GM18868 (cell line): ENCODE data around the gene ELP5.

Source experiments
- ATAC-seq: cut with Tn5 transposase; IDR thresholded peaks from one replicate; pipeline ENCODE4 v1.9.1; 2021; ENCODE audit warnings: mild to moderate bottlenecking, moderate library complexity; ENCODE audit not compliant: unreplicated experiment

The ELP5 gene

DNA sequence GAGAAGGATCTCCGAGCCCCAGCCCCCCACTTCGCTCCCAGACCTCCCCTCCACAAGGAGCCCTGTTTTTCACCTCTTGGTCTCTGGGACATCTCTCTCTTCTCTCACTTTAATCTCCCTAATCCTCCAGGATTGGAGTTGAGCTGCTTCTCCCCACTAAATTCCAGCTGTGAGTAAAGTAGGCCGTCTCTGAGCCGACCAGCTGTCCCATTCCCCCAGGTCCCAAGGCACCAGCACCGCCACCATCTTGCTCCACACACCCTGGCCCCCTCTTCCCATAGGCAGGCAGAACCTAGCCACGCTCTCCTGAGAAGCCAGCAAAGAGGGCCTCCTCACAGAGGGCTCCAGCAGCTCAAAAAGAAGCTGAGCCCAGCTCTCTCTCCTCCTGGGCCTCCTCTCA lies 33.3 kb upstream of the ELP5 start:
- no peak for ATAC-seq

DNA sequence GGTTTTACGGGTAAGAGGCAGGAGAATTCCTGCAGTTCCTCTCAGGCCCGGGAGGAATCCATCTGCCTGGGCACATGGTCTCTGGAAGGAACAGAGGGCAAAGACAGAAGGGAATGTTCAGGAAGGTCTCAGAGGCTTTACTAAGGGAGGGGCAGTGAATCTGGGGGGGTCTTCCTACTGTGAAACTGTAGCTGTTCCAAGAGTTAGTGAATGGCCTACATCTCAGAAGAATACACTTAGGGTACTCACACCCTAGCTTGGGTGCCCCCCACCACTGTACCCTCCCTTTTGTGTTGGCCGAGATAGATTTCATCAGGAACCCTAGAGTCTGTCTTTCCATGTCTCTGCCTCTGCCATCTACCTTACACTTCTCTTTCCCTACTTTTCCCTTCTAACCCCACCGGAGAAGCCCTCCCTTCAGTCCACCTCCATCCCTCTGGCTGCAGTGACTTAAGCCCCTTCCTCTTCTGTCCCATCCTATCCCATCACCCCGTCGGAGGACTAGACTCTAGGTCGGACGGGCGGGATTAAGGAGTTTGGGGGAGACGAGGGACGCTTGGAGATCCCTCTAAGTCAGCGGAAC lies 32.7 kb upstream of the ELP5 start:
- ATAC-seq = no peak

DNA sequence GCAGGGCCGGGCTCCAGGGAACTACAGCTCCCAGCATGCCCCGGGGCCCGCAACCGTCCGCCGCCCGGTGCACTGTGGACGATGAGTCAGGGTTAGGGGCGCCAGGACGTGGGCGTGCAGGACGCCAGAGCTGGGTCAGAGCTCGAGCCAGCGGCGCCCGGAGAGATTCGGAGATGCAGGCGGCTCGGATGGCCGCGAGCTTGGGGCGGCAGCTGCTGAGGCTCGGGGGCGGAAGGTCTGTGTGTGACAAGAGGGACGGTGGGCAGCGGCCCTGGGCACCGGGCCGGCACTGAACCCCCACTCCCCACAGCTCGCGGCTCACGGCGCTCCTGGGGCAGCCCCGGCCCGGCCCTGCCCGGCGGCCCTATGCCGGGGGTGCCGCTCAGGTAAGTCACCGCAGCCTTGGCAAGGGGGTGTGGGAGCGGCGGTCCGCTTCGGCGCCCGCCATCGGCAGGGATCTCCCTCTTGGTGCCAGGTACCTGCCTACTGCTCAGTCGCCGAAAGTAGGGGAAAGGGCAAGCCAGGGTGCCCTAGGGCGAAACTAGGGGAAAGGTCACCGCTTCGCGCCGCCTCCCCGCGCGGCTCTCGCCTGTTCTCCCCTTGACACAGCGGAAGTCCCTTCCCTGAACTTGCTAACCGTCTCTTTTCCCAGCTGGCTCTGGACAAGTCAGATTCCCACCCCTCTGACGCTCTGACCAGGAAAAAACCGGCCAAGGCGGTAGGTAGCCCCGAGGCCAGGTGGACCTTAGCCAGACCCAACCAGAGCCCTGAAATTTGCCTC lies 32.0 kb upstream of the ELP5 start, which contains the start of the genes ACADVL and DLG4:
Gene ACADVL (plus strand): TSS at position 127 of the 781 bp plus-strand sequence. CDS start 47 bp downstream, at position 174.
Gene DLG4 (minus strand): TSS at position 25 of the 781 bp plus-strand sequence.
- peak; percentile 75 for ATAC-seq

DNA sequence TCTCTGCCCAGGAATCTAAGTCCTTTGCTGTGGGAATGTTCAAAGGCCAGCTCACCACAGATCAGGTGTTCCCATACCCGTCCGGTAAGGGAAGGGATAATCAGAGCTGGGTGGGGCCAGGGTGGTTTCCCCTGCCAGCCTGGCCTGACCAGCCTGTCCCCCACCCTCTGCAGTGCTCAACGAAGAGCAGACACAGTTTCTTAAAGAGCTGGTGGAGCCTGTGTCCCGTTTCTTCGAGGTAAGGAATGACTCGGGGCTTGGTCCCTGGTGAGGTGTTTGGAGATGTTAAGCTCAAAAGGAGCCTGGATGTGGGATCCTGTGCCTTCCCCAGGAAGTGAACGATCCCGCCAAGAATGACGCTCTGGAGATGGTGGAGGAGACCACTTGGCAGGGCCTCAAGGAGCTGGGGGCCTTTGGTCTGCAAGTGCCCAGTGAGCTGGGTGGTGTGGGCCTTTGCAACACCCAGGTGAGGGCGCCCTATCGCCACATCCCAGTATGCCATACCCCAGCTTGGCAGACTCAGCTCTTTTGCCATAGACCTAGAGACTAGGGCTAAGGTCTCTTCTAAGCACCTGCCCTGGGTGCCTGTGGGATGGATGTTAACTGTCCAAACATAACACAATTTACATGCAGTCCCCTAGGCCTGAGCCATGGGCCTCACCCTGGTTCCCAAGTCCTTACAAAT lies 31.3 kb upstream of the ELP5 start:
- ATAC-seq = no peak

DNA sequence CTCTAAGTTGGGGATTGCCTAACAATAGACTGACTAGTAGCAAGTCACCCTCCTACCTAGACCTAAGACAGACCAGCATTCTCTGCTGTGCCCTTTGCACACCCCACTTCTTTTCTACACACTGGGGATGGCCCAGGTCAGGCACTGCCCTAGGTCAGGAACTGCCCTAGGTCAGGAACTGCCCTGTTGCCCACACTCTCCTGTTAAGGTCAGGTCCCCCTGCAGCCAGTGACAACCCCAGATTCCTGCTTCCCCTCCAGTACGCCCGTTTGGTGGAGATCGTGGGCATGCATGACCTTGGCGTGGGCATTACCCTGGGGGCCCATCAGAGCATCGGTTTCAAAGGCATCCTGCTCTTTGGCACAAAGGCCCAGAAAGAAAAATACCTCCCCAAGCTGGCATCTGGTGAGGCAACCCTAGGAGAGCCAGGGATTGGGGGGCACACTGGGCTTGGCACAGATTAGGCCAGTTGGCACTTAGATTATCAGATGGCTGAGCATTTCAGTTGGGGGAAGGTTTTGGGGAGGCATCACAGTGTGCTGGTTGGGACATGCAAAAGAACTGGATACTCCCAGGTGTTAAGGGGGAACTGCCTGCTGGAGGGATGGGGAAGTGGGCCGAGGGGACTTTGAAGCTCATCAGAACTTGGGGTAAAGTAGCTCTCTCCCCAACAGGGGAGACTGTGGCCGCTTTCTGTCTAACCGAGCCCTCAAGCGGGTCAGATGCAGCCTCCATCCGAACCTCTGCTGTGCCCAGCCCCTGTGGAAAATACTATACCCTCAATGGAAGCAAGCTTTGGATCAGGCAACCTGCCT lies 30.5 kb upstream of the ELP5 start:
- ATAC-seq = no peak

DNA sequence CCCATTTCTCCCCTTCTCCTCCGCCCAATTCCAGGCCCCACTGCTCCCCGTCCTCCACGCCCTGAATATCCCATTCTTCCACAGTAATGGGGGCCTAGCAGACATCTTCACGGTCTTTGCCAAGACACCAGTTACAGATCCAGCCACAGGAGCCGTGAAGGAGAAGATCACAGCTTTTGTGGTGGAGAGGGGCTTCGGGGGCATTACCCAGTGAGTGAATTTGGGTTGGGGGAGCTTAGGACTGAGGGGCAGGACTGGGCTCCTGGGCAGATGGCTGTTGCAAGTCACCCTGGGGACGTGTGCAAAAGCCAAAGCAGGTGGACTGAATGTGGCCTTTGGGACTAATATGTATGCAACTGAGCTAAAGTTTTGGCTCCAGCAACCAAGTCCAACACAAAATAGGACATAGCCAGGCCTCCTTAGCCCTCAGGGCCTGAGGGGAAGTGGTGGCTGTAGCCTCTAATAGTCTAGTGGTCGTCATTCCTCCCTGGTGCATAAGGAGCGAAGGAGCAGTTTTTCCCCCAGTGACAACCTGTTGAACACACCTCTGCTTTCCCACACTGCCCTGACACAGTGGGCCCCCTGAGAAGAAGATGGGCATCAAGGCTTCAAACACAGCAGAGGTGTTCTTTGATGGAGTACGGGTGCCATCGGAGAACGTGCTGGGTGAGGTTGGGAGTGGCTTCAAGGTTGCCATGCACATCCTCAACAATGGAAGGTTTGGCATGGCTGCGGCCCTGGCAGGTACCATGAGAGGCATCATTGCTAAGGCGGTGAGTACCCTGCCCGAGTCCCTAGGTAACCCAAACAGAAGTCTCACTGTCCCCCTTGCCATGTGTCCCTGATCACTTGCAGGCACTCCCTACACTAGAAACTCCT lies 29.7 kb upstream of the ELP5 start:
- ATAC-seq = no peak

DNA sequence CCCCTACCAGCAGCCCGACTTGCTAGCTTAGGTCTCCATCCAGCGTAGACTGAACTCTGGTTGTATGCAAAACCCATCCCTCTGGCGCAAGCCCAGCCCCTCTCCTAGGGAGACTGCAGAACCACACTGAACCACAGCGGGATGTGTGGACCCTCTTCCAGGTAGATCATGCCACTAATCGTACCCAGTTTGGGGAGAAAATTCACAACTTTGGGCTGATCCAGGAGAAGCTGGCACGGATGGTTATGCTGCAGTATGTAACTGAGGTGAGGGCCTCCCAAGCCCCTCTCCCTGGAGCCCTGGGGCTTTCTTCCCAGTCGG lies 29.1 kb upstream of the ELP5 start:
- no peak for ATAC-seq

DNA sequence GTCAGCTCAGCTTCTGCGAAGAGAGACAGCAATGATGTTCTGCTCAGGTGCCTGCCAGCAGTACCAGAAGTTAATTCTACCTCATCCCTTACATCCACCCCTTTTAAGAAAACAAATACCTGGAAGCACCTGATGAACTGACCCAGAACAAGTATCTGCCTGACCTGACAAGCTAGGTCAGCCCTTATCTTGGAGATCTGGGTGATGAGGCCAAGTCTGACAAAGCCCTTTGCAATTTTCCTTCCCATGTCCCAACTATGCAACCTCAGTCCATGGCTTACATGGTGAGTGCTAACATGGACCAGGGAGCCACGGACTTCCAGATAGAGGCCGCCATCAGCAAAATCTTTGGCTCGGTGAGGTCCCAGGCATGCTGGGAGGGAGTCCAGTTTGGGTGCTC lies 28.6 kb upstream of the ELP5 start:
- no peak for ATAC-seq

DNA sequence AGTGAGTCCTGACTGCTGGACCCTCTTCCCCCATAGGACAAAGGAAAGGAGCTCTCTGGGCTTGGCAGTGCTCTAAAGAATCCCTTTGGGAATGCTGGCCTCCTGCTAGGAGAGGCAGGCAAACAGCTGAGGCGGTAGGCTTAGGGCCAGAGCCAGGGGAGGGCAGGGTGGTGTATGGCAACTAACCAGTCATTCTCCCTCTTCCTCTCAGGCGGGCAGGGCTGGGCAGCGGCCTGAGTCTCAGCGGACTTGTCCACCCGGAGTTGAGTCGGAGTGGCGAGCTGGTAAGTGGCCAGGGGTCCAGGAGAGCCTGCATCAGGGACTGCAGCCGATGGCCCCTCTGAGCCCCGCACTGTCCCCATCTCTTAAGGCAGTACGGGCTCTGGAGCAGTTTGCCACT lies 27.9 kb upstream of the ELP5 start:
- ATAC-seq = no peak

DNA sequence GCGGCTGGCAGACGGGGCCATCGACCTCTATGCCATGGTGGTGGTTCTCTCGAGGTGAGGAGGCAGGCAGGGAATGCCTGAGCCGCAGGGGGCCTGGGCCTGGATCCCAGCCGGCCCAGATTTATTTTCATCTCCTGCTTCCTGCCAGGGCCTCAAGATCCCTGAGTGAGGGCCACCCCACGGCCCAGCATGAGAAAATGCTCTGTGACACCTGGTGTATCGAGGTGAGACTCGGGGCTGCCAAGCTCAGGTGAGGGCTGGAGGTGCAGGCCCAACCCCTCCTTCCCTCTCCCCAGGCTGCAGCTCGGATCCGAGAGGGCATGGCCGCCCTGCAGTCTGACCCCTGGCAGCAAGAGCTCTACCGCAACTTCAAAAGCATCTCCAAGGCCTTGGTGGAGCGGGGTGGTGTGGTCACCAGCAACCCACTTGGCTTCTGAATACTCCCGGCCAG lies 27.3 kb upstream of the ELP5 start:
- ATAC-seq = no peak

DNA sequence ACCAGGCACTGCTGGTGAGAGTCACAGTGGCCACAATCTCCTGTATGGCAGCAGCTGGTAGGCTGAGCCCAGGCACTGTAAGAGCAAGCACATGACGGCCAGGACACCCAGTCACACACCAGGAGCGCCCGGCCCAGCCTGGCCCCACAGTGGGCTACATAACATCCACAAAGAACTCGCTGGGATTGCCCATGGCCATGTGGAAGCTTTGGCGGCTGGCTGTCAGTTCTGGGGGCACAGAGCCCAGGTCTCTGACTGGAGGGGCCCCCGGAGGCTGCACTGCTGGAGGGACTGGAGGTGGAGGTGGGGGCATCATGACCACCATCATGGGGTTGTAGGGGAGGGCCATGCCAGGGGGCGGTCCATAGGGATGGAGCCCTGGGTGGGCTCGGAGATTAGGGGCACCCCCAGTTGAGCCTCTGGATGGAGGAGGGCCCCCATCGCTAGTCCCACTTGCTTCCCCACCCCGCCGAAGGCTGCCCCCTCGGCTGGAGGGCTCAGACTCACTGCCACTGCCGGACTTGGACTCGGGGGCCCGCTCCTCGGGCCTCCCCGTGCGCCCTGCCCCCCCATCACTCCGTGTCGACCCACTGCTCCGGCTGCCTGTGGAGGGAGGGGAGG lies 26.2 kb upstream of the ELP5 start:
- ATAC-seq = no peak

DNA sequence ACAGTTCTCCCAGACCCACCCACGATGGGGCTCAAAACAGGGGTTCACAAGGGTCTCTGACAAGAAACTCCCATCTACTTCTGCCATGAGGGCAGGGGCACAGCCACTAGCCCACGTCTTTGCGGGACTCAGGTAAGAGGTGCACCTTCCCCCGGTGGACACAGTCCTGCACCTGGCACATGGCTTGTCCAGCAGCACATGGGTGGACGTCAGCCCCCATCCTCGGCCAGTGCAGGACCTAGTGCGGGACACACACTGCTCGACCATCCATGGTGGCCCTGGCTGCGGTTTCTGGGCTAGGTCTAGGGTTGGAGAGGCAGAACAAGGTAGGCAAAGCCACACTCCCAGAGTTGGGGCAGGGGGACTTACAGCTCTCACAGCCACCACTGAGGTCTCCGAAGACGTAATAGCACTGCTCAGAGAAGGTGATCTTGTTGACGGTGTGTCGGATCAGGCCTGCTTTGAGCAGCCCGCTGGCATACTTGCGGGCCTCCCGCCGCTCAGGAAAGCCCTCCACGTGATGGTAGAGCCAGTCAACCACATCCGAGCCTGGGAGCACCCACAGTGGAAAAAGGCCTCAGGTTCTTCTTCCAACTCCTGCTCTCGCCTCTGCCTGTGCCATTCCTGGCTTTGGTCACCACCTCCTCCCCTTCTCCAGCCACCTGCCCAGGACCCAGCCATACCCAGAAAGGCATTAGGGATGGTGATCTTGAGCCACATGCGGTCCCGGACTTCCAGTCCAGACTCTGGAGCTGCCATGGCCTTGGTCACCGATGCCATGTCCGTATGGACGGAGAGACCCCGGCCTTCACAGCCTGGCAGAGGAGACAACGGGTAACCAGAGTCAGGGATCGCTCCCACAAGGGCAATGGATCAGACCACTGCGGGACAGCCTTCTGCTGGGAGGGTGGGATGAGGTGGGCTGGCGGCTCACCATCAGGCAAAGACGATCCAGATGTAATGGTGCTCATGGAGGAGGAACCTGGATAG lies 25.0 kb upstream of the ELP5 start:
- ATAC-seq = no peak

DNA sequence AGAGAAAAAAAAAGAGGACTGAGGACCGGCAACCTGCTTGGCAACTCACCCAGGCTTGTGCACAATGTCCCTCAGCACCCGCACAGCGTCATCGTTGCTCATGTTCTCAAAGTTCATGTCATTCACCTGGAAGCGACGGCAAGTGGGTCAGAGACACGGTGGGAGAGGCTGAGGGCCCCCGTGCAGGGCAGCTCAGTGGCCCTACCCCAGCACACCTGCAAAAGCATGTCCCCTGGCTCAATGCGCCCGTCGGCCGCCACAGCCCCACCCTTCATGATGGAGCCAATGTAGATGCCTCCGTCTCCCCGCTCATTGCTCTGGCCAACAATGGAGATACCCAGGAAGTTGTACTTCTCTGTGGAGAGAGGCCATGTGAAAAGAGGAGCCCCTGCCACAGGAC lies 23.1 kb upstream of the ELP5 start:
- ATAC-seq = no peak

DNA sequence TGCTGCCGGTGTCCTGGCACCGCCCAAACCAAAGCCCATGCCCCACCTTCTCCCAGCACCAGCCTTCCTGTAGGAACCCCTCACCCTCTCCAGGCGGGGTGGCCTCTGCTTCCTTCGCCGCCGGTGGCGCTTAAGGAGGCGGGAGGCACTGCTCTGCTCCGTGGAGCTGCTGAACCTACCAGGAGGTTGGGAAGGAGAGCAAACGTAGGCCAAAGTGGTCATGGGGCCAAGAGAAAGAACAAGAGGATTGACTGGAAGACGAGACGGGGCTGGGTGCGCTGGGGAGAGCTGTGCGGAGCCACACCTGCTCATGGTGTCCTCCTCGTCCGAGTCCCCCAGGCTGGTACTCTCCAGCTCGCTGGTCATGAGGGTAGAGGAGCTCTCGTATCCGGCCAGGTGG lies 22.5 kb upstream of the ELP5 start:
- no peak for ATAC-seq

DNA sequence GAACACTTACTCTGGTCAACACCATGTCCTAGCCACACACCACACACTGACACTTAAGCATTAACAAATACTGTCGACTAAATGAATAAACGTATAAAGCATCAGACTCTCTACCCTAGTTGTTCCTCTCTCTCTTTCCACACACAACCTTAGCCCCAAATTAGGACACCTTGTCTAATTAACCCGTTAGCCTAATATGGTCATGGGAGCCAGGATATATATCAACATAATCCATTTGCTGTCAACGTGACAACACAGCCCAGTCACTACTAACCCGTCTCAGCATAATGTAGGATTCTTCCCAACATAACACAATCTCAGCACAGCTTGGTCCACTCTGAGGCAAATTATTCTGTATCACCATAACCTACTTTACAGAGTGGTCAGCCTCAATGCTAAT lies 19.9 kb upstream of the ELP5 start:
- ATAC-seq = no peak

DNA sequence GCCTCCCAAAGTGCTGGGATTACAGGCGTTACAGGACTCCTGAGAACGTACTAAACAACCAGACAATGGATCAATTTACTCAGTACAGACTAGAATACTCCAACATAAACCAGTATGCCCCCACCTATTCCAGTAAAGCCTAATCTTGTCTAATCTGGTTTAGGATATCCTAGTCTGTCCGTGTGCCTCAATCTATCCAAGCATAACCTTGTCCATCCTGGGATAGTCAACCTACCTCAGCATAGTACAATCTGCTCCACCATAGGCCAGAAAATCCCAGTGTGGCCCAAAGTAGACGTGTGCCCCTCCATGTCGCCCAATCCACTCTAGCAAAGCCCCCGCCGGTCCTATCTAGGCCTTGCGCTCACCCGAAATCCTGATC lies 18.3 kb upstream of the ELP5 start:
- no peak for ATAC-seq

DNA sequence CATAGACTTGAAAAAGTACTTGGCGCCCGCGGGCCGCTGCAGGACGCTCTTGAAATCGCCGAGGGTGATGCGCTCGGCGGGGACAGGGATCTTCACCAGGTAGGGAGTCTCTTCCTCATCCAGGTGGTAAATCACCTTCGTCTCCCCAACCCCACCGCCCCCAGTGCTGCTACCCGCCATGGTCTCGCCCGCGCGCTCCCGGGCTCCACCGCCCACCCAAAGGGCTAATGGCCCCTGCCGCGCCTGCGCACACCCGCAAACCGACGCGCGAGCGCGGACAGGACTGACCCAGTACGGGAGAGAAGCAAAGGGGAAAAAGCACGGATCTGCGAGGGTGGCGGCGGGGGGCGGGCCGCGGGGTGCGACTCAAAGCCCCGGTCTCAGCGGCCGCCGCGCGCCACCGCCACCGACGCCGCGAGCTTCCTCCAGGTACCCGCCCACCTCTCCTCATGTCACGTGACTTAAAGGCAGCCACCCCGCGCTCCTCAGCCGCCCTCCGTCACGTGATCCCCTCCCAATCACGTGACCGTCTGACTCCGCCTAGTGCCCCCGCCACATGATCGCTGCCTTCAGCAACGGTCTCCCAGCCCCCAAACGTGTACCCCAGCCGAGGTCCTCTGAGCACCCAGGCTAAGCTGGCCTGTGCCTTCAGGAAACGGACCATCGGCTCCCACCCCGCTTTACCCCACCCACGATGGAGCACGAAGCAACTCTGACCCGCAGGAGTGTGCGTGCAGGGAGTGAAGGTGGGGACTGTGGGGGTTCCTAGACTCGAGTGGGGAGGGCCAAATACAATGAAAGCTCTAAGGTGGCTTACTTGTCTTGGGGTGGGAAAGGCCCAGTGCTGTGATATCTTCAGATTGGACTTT lies 17.7 kb upstream of the ELP5 start, which contains the start of gene DVL2:
Gene DVL2 (minus strand): TSS at position 435 of the 869 bp plus-strand sequence. CDS start 255 bp downstream, at position 180.
- peak; percentile 55 for ATAC-seq
